ENCODE results near the gene NAGA. TPM values are rescaled to one million over a fixed set of nuclear protein-coding genes. Genes with fewer than 3 reads are reported as not detected.

The NAGA gene
- total RNA-seq, 1 donor from 2014 or later, result 52.3 TPM

- intact Hi-C loops (cut with DNase I), result no loop called here
- no peak for TF ChIP-seq CTCF (IDR thresholded peaks at IDR 0.05)
Observed at GRCh38 chr22:42013385-42013784, 57.2 kb downstream of the NAGA start.

GRCh38 chr22:42010778-42011177, 59.8 kb downstream of the NAGA start:
- H3K4me3 ChIP-seq, result no peak overlapping the region
- peaks cover 0 to 24% of the 10 kb centered on the region in 2 donors for H3K9me3 ChIP-seq
- no peak overlapping the region for H3K27ac ChIP-seq
- no peaks in the 10 kb centered on the region for H3K4me1 ChIP-seq
- no peaks in the 10 kb centered on the region for H3K36me3 ChIP-seq
- no peaks in the 10 kb centered on the region for H3K27me3 ChIP-seq
- no peak for DNase-seq (ENCODE audit: low spot score in 2 of 2)
- intact Hi-C loops (cut with DNase I), result no loop called here
- TF ChIP-seq CTCF (IDR thresholded peaks at IDR 0.05), result no peak

More at GRCh38 chr22:42013385-42013784, 57.2 kb downstream of the NAGA start:
- no peaks in the 10 kb centered on the region for H3K4me1 ChIP-seq
- H3K36me3 ChIP-seq, result no peaks in the 10 kb centered on the region
- H3K9me3 ChIP-seq, result peaks cover 0 to 24% of the 10 kb centered on the region in 2 donors
- H3K27ac ChIP-seq, result no peak overlapping the region
- no peak for DNase-seq (ENCODE audit: low spot score in 2 of 2)
- no peaks in the 10 kb centered on the region for H3K27me3 ChIP-seq
- no peak overlapping the region for H3K4me3 ChIP-seq

Other genes with a start within 250 kb of the NAGA start
- 46.1 TPM for gene SREBF2, start 237.7 kb downstream of the NAGA start, total RNA-seq
- not detected for gene SHISA8, start 155.7 kb downstream of the NAGA start, total RNA-seq
- gene TNFRSF13C, start 144.0 kb downstream of the NAGA start, total RNA-seq, result not detected
- gene CENPM, start 123.7 kb downstream of the NAGA start, total RNA-seq, result not detected
- gene SEPTIN3, start 101.4 kb downstream of the NAGA start, total RNA-seq, result not detected
- gene WBP2NL, start 72.0 kb downstream of the NAGA start, total RNA-seq, result not detected
- 41.5 TPM for gene PHETA2, start 3.4 kb upstream of the NAGA start, total RNA-seq
- gene SMDT1, start 8.9 kb upstream of the NAGA start, total RNA-seq, result 1.3 TPM
- 23.9 TPM for gene NDUFA6, start 20.0 kb upstream of the NAGA start, total RNA-seq
- 0.53 TPM for gene CYP2D6, start 60.0 kb upstream of the NAGA start, total RNA-seq
- gene TCF20, start 199.8 kb upstream of the NAGA start, total RNA-seq, result 11.9 TPM